Uterus (tissue), 2 donors: ENCODE data around the gene GPR149.

ENCODE experiments used
- CTCF ChIP-seq, 4 experiments: fragments of 200-600 bp in 2 of 4; fragments of 450-650 bp in 2 of 4; sonication (generic) in 2 of 4; IDR thresholded peaks; one replicate each; pipeline ENCODE4 v1.5.1; 2016 to 2019; ENCODE audit warnings: antibody characterized with exemption in 4 of 4, mild to moderate bottlenecking in 2 of 4, moderate library complexity in 1 of 4
- POLR2A ChIP-seq, 2 donors: fragments of 450-650 bp; IDR thresholded peaks; one replicate each; pipeline ENCODE4 v1.6.1; 2016; ENCODE audit warnings: antibody characterized with exemption in 2 of 2, mild to moderate bottlenecking in 1 of 2, moderate library complexity in 1 of 2

- TF ChIP-seq CTCF (IDR thresholded peaks at IDR 0.05): no peak
- TF ChIP-seq POLR2A (IDR thresholded peaks at IDR 0.05): no peak
Observed at GRCh38 chr3:154338570-154338969, 91.4 kb downstream of the GPR149 start.
